Measurements from ENCODE around the gene FCHSD2. TPM values are rescaled to one million over a fixed set of nuclear protein-coding genes. Genes with fewer than 3 reads are reported as not detected.

FCHSD2 gene
- total and polyA plus RNA-seq, 2 donors (not counting 1 experiment from before 2014, with no cell fraction given), result 113 to 189 TPM

DNA sequence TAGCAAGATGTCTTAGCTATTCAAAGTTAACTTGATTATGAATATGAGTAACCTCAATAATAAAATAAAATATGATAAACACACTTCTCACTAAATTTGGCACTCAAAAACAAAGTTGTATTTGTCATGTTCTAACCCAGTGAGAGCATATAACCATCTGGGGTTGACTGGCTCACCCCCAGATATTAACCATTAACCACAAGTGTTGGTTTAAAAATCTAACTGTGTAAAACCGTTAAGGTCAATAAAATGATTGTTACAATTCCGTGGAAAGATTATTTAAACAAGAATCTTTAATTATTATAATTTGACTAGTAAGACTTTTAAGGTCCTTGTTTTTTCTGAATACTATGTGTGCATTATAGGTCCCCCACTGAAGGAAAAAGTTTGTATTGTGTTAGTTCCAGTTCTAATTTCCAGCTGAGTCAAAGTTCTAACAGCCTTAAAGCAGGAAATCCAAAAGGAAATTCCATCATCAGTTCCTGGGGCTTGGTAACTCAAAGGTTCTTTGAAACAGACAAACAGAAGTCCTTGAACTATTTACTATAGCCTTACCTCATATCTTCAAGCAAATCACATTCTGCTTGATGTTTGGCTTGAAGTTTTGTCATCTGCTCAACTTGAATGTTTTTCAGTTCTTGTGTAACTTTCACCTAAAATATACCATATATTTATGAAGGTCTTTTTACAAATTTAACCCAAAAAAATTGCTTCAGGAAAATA lies 2.5 kb downstream of the FCHSD2 start:
- peaks cover 73% of the 10 kb centered on the region for H3K4me1 Mint-ChIP-seq
- ATAC-seq (ENCODE audit: low read depth) (no peak), DNase-seq (no peak)
- Histone ChIP-seq H3K79me2 (ENCODE audit: control insufficient read depth, insufficient read depth, low read length) (peaks cover 72% of the 10 kb centered on the region), H3K4me3 (ENCODE audit: control extremely low read depth in 1 of 5, extremely low read depth in 1 of 5, insufficient read depth in 1 of 5, low read depth in 2 of 5, low read length in 4 of 5) (peak overlapping the region; percentile 84 to 98 (median 95)), H4K20me1 (ENCODE audit: control insufficient read depth, insufficient read depth, low read length, poor library complexity, severe bottlenecking) (peaks cover 26% of the 10 kb centered on the region), H3K27me3 (replicated peaks in 1 of 4; ENCODE audit: control extremely low read depth in 1 of 4, control insufficient read depth in 3 of 4, insufficient read depth in 4 of 4, low read length in 3 of 4) (no peaks in the 10 kb centered on the region), H3K4me2 (replicated peaks; ENCODE audit: low read depth, low read length, poor library complexity, severe bottlenecking) (peak overlapping the region; percentile 88), H2AFZ (ENCODE audit: insufficient read depth, low read depth, low read length, poor library complexity, severe bottlenecking) (no peak overlapping the region), H3K9ac (ENCODE audit: low read length) (peak overlapping the region; percentile 92), H3K36me3 (replicated peaks in 1 of 2; ENCODE audit: control extremely low read depth in 1 of 2, control insufficient read depth in 1 of 2, extremely low read depth in 1 of 2, insufficient read depth in 2 of 2, low read length in 1 of 2) (peaks cover 0 to 46% of the 10 kb centered on the region in 2 experiments), H3K9me3 (ENCODE audit: control extremely low read depth in 1 of 3, control insufficient read depth in 2 of 3, insufficient read depth in 1 of 3, low read length in 2 of 3) (no peaks in the 10 kb centered on the region), H3K4me1 (ENCODE audit: control insufficient read depth in 2 of 2, insufficient read depth in 2 of 2, low read length in 2 of 2) (peaks cover 55 to 60% of the 10 kb centered on the region in 2 donors), H3K27ac (ENCODE audit: low read length in 2 of 2) (peak overlapping the region; percentile 38 to 93)
- POLR2A ChIA-PET, result interaction anchor here (1.1 to 1.2 kb wide), 2 partner anchors 23 to 38 kb away, joined by 3 to 4 read pairs; no protein-coding TSS in a partner anchor
- TF ChIP-seq, protein P1, sequence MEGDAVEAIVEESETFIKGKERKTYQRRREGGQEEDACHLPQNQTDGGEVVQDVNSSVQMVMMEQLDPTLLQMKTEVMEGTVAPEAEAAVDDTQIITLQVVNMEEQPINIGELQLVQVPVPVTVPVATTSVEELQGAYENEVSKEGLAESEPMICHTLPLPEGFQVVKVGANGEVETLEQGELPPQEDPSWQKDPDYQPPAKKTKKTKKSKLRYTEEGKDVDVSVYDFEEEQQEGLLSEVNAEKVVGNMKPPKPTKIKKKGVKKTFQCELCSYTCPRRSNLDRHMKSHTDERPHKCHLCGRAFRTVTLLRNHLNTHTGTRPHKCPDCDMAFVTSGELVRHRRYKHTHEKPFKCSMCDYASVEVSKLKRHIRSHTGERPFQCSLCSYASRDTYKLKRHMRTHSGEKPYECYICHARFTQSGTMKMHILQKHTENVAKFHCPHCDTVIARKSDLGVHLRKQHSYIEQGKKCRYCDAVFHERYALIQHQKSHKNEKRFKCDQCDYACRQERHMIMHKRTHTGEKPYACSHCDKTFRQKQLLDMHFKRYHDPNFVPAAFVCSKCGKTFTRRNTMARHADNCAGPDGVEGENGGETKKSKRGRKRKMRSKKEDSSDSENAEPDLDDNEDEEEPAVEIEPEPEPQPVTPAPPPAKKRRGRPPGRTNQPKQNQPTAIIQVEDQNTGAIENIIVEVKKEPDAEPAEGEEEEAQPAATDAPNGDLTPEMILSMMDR (IDR thresholded peaks at IDR 0.05), result no peak
- TF ChIP-seq EZH2 (IDR thresholded peaks at IDR 0.05; ENCODE audit: borderline replicate concordance, insufficient read depth, low read depth, low read length, poor library complexity, severe bottlenecking), result no peak
- no peaks in the 10 kb centered on the region for H3K9me3 Mint-ChIP-seq (ENCODE audit: insufficient read depth)
- H3K27me3 Mint-ChIP-seq, result no peaks in the 10 kb centered on the region
- no CpG with 5 or more reads among the region's 2 CpGs for WGBS (ENCODE audit: insufficient coverage)
- H3K27ac Mint-ChIP-seq, result peak overlapping the region; percentile 70
- intact Hi-C loops (cut with micrococcal nuclease), result loop anchor here (2.0 kb wide), 2 partner anchors 149 to 215 kb away; no protein-coding TSS in a partner anchor
- CTCF ChIA-PET, result interaction anchor here (0.6 to 11.4 kb wide), 5 partner anchors 17 to 163 kb away, joined by 3 to 248 read pairs (median 3); no protein-coding TSS in a partner anchor
- H3K4me3 Mint-ChIP-seq, result peak overlapping the region; percentile 100

DNA sequence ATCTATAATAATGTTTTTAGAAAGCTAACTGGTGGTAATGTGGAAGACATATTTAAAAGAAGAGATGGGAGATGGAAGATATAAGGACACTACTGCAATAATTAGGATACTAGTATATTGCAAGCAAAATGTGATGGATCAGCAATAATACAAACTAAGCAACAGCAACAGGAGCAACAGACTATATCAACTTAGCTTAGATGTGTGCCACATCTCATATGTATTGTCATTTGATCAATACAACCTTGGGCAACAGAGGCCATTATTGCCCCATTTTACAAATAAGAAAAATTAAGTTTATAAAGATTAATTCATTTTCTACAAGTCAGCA lies 4.2 kb downstream of the FCHSD2 start:
- Histone ChIP-seq H3K36me3 (replicated peaks in 1 of 2; ENCODE audit: control extremely low read depth in 1 of 2, control insufficient read depth in 1 of 2, extremely low read depth in 1 of 2, insufficient read depth in 2 of 2, low read length in 1 of 2) (peaks cover 0 to 63% of the 10 kb centered on the region in 2 experiments), H3K4me3 (ENCODE audit: control extremely low read depth in 1 of 5, extremely low read depth in 1 of 5, insufficient read depth in 1 of 5, low read depth in 2 of 5, low read length in 4 of 5) (peak overlapping the region in 3 of 5 experiments; percentile 20 to 41 (median 27)), H3K27ac (ENCODE audit: low read length in 2 of 2) (peak overlapping the region in 1 of 2 donors; percentile 93), H2AFZ (ENCODE audit: insufficient read depth, low read depth, low read length, poor library complexity, severe bottlenecking) (no peak overlapping the region), H3K4me2 (replicated peaks; ENCODE audit: low read depth, low read length, poor library complexity, severe bottlenecking) (peak overlapping the region; percentile 88), H3K79me2 (ENCODE audit: control insufficient read depth, insufficient read depth, low read length) (peaks cover 87% of the 10 kb centered on the region), H4K20me1 (ENCODE audit: control insufficient read depth, insufficient read depth, low read length, poor library complexity, severe bottlenecking) (peaks cover 26% of the 10 kb centered on the region), H3K9ac (ENCODE audit: low read length) (peak overlapping the region; percentile 30), H3K4me1 (ENCODE audit: control insufficient read depth in 2 of 2, insufficient read depth in 2 of 2, low read length in 2 of 2) (peaks cover 38 to 43% of the 10 kb centered on the region in 2 donors), H3K27me3 (replicated peaks in 1 of 4; ENCODE audit: control extremely low read depth in 1 of 4, control insufficient read depth in 3 of 4, insufficient read depth in 4 of 4, low read length in 3 of 4) (no peaks in the 10 kb centered on the region), H3K9me3 (ENCODE audit: control extremely low read depth in 1 of 3, control insufficient read depth in 2 of 3, insufficient read depth in 1 of 3, low read length in 2 of 3) (no peaks in the 10 kb centered on the region)
- H3K27ac Mint-ChIP-seq, result peak overlapping the region; percentile 62
- no peaks in the 10 kb centered on the region for H3K9me3 Mint-ChIP-seq (ENCODE audit: insufficient read depth)
- peaks cover 68% of the 10 kb centered on the region for H3K4me1 Mint-ChIP-seq
- POLR2A ChIA-PET, result interaction anchor here (0.7 to 1.4 kb wide), 6 partner anchors 8 to 42 kb away, joined by 3 to 4 read pairs (median 3); no protein-coding TSS in a partner anchor
- no peaks in the 10 kb centered on the region for H3K27me3 Mint-ChIP-seq
- ATAC-seq (ENCODE audit: low read depth), result no peak
- peak overlapping the region; percentile 67 for H3K4me3 Mint-ChIP-seq
- no peak for TF ChIP-seq EZH2 (IDR thresholded peaks at IDR 0.05; ENCODE audit: borderline replicate concordance, insufficient read depth, low read depth, low read length, poor library complexity, severe bottlenecking)
- TF ChIP-seq, protein P1 (IDR thresholded peaks at IDR 0.05), result no peak
- DNase-seq, result no peak
- intact Hi-C loops (cut with micrococcal nuclease), result no loop called here
- CTCF ChIA-PET, result interaction anchor here (0.7 to 11.4 kb wide), 10 partner anchors 9 to 214 kb away, joined by 3 to 248 read pairs (median 4); no protein-coding TSS in a partner anchor

All from B cell (primary cell).